HepG2 (cell line): ENCODE measurements around the gene ENKUR. TPM values are rescaled to one million over a fixed set of nuclear protein-coding genes. Genes with fewer than 3 reads are reported as not detected.

ENCODE experiments used
- ATAC-seq: fragments of 200-7000 bp; cut with Tn5 transposase; 3 replicates; pipeline ENCODE4 v1.9.1; 2020; ENCODE audit warnings: mild to moderate bottlenecking, moderate library complexity
- BruUV-seq: library from RNA; stranded (reverse); fragments of 400-500 nt; replicated peaks from 2 replicates; lab custom pipeline; 2021; lab: Mats Ljungman, UMichigan
- CTCF ChIA-PET: fragments of 300-600 bp; formaldehyde crosslinking; extraction: SDS; loops from one replicate; lab custom pipeline; 2021; ENCODE audit warnings: low total read pairs, inconsistent platforms, low intra/inter-chr PET ratio; lab: Yijun Ruan, JAX
- POLR2A ChIA-PET: fragments of 350-600 bp; sonication (Branson Sonifier 250); formaldehyde crosslinking; loops from one replicate; lab custom pipeline; 2020; ENCODE audit warnings: antibody characterized with exemption, inconsistent platforms; lab: Yijun Ruan, JAX
- DNase-seq: peaks from one replicate; pipeline ENCODE4 v3.0.0-alpha.2; 2015; ENCODE audit warnings: low spot score
- FAIRE-seq: peaks from 3 replicates; lab custom pipeline; 2011; peaks lifted over from hg19 to GRCh38; lab: Jason Lieb, UNC
- H2AFZ ChIP-seq: one replicate; pipeline ENCODE4 v1.6.1; 2011; ENCODE audit warnings: low read length, inconsistent platforms
- H3K27ac ChIP-seq: fragments of 300-600 bp; 3 replicates; pipeline ENCODE4 v1.8.0; 2011; ENCODE audit warnings: mixed run types, mild to moderate bottlenecking, mixed read lengths, low read length, inconsistent platforms; ENCODE audit not compliant: insufficient read depth; ENCODE audit errors: extremely low read length
- H3K27me3 ChIP-seq, 2 experiments: fragments of 200-600 bp in 1 of 2; 2 replicates in 1 of 2; 3 replicates in 1 of 2; pipeline versions ENCODE4 v1.6.0 to v1.8.0; 2011; ENCODE audit warnings: low read length in 2 of 2, mild to moderate bottlenecking in 2 of 2, moderate library complexity in 2 of 2, inconsistent platforms in 1 of 2; ENCODE audit not compliant: insufficient read depth in 2 of 2, control insufficient read depth in 1 of 2
- H3K36me3 ChIP-seq, 2 experiments: fragments of 200-600 bp in 1 of 2; replicated peaks in 1 of 2; 2 replicates in 1 of 2; 3 replicates in 1 of 2; pipeline versions ENCODE4 v1.5.1 to v1.8.0; 2011; ENCODE audit warnings: low read length in 2 of 2, inconsistent platforms in 1 of 2; ENCODE audit not compliant: insufficient read depth in 2 of 2, control insufficient read depth in 1 of 2
- H3K4me1 ChIP-seq: 2 replicates; pipeline ENCODE4 v1.5.1; 2012; ENCODE audit warnings: low read length, inconsistent platforms; ENCODE audit not compliant: insufficient read depth
- H3K4me2 ChIP-seq: 2 replicates; pipeline ENCODE4 v1.6.0; 2011; ENCODE audit warnings: low read depth, low read length, inconsistent platforms
- H3K4me3 ChIP-seq, 3 experiments: fragments of 200-600 bp in 1 of 3; sonication (generic), shearing (Covaris generic) in 1 of 3; replicated peaks in 1 of 3; 2 replicates each; pipeline ENCODE4 v1.5.1; 2011 to 2016; ENCODE audit warnings: low read length in 3 of 3, inconsistent platforms in 2 of 3, low read depth in 2 of 3, mild to moderate bottlenecking in 2 of 3, control low read depth in 1 of 3, mixed read lengths in 1 of 3; ENCODE audit not compliant: insufficient read depth in 1 of 3
- H3K79me2 ChIP-seq: one replicate; pipeline ENCODE4 v1.6.1; 2011; ENCODE audit warnings: low read length, inconsistent platforms; ENCODE audit not compliant: insufficient read depth
- H3K9ac ChIP-seq: 2 replicates; pipeline ENCODE4 v1.6.0; 2011; ENCODE audit warnings: mild to moderate bottlenecking, low read depth, low read length, inconsistent platforms; ENCODE audit not compliant: insufficient read depth
- H3K9me3 ChIP-seq: 2 replicates; pipeline ENCODE4 v1.5.1; 2012; ENCODE audit warnings: mild to moderate bottlenecking, low read length
- H4K20me1 ChIP-seq: 2 replicates; pipeline ENCODE4 v1.6.0; 2011; ENCODE audit warnings: inconsistent platforms, mild to moderate bottlenecking, low read length, moderate library complexity; ENCODE audit not compliant: insufficient read depth
- IKZF4 ChIP-seq: sonication (generic); formaldehyde crosslinking; IDR thresholded peaks from 2 replicates; pipeline ENCODE4 v1.5.1; 2020; ENCODE audit warnings: borderline replicate concordance, mild to moderate bottlenecking, low read depth, missing genetic modification reagents; ENCODE audit errors: not compliant biosample characterization
- KLF15 ChIP-seq: sonication (generic); formaldehyde crosslinking; IDR thresholded peaks from 2 replicates; pipeline ENCODE4 v1.8.1; 2023; ENCODE audit warnings: borderline replicate concordance, mild to moderate bottlenecking, inconsistent platforms, missing genetic modification reagents, mixed read lengths
- SIX4 ChIP-seq: sonication (generic); formaldehyde crosslinking; IDR thresholded peaks from 2 replicates; pipeline ENCODE4 v1.4.0; 2020; ENCODE audit warnings: missing genetic modification reagents
- YY1 ChIP-seq: IDR thresholded peaks from 2 replicates; pipeline ENCODE4 v1.6.1; 2011; ENCODE audit warnings: low read length, low read depth, moderate library complexity, mild to moderate bottlenecking; ENCODE audit not compliant: insufficient read depth, insufficient replicate concordance
- ZBTB14 ChIP-seq: sonication (generic); formaldehyde crosslinking; IDR thresholded peaks from 2 replicates; pipeline ENCODE4 v1.4.0; 2020; ENCODE audit warnings: missing genetic modification reagents
- WGBS: methylation state at CpG from one replicate; pipeline ENCODE4 v1.1.6; 2017; ENCODE audit warnings: low lambda C conversion rate; 5-methylcytosine and 5-hydroxymethylcytosine counted together
- in situ Hi-C: cut with HindIII; loops from 2 replicates; pipeline ENCODE4 v1.10.0; 2017; ENCODE audit warnings: low pct_unique_long_range_greater_than_20kb; ENCODE audit not compliant: extremely low pct_ligation_motif_present
- intact Hi-C: fragments of 100-400 bp; cut with micrococcal nuclease; formaldehyde crosslinking; loops from one replicate; pipeline ENCODE4 v1.10.0; 2022; ENCODE audit not compliant: unreplicated experiment
- polyA plus RNA-seq, 8 experiments: library from polyadenylated mRNA; depleted of rRNA in 3 of 8; stranded (reverse) in 7 of 8; unstranded in 1 of 8; fragments of >200 nt; fragmentation: Illumina TruSeq in 4 of 8; extraction: Trizol in 4 of 8; gene quantifications; 2 replicates each; pipeline versions ENCODE4 v1.2.1 to v1.2.3, GENCODE V29; 2011 to 2016; ENCODE audit warnings: low read depth in 4 of 8, missing spikeins in 1 of 8, mixed read lengths in 1 of 8; ENCODE audit not compliant: insufficient read depth in 1 of 8
- total RNA-seq, 5 experiments: library from RNA; depleted of rRNA; stranded (reverse); fragments of >200 nt; fragmentation: Illumina TruSeq; extraction: Trizol; gene quantifications; 2 replicates each; pipeline ENCODE4 v1.2.3, GENCODE V29; 2016; ENCODE audit warnings: low read depth in 1 of 5
- TF ChIP-seq, protein P1 (sequence below): sonication (generic); formaldehyde crosslinking; IDR thresholded peaks from 2 replicates; pipeline ENCODE4; 2020; ENCODE audit warnings: missing genetic modification reagents, mild to moderate bottlenecking, borderline replicate concordance
- TF ChIP-seq, protein P2 (sequence below): fragments of 450-650 bp; IDR thresholded peaks from 2 replicates; pipeline ENCODE4 v1.6.1; 2016

The ENKUR gene
- total and polyA plus RNA-seq, 2 of the 13 experiments (the other 11 are each of a cell fraction or from before 2014, with no cell fraction given): 0.15 TPM

GRCh38 chr10:24938076-24938475 lies 77.9 kb downstream of the ENKUR start:
- no peaks in the 10 kb centered on the region for H3K36me3 ChIP-seq
- H3K79me2 ChIP-seq: no peaks in the 10 kb centered on the region
- BruUV-seq: no TSS peak
- no peak for FAIRE-seq
- no peaks in the 10 kb centered on the region for H3K4me1 ChIP-seq
- H3K4me2 ChIP-seq: no peak overlapping the region
- no peak overlapping the region for H3K27ac ChIP-seq
- POLR2A ChIA-PET: no interaction called here
- H3K4me3 ChIP-seq: no peak overlapping the region
- CTCF ChIA-PET: no interaction called here
- H4K20me1 ChIP-seq: no peaks in the 10 kb centered on the region
- DNase-seq: no peak
- H3K9me3 ChIP-seq: no peaks in the 10 kb centered on the region
- no peak for ATAC-seq
- no peaks in the 10 kb centered on the region for H3K27me3 ChIP-seq
- 79% methylated on average over 5 of the region's 5 CpGs for WGBS
- intact Hi-C loops (no loop called here), in situ Hi-C loops (no loop called here)
- H3K9ac ChIP-seq: no peak overlapping the region
- TF ChIP-seq, protein P1, sequence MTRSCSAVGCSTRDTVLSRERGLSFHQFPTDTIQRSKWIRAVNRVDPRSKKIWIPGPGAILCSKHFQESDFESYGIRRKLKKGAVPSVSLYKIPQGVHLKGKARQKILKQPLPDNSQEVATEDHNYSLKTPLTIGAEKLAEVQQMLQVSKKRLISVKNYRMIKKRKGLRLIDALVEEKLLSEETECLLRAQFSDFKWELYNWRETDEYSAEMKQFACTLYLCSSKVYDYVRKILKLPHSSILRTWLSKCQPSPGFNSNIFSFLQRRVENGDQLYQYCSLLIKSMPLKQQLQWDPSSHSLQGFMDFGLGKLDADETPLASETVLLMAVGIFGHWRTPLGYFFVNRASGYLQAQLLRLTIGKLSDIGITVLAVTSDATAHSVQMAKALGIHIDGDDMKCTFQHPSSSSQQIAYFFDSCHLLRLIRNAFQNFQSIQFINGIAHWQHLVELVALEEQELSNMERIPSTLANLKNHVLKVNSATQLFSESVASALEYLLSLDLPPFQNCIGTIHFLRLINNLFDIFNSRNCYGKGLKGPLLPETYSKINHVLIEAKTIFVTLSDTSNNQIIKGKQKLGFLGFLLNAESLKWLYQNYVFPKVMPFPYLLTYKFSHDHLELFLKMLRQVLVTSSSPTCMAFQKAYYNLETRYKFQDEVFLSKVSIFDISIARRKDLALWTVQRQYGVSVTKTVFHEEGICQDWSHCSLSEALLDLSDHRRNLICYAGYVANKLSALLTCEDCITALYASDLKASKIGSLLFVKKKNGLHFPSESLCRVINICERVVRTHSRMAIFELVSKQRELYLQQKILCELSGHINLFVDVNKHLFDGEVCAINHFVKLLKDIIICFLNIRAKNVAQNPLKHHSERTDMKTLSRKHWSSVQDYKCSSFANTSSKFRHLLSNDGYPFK (CRISPR knock-in tag): no peak
- H2AFZ ChIP-seq: no peak overlapping the region

DNA sequence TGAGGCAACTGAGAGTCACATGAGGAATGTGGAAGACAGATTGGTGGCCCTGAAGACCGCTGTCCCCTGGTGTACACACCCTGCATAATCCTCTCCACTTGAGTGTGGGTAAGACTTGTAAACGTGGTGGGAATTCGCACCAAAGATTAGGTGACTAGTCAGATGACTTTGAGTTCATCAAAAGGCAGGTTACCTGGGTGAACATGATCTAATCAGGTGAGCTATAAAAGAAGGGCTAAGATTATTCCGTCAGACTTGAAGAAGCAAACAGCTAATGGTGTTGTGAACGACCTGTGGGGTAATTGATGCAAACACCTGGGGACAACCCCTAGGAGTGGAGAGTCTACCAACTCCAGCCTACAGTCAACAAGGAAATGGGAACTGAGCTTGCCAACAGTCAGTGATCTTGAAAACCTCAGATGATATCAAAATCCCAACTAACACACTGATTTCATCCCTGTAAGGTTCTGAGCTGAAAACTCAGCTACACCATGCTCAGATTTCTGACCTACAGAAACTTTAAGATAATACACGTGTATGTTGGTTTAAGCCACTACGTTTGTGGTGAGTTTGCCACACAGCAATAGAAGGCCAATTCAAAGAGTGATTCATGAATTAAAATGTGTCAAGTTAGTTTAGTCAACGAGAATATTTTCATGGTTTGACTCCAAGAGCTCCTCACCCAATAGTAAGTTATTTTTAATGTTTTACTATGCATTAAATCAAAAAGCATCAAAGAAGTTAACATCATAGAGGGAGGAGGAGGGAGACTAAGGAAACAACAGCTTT lies 80.3 kb downstream of the ENKUR start:
- ChIA-PET CTCF (no interaction called here), POLR2A (interaction anchor here (0.6 kb wide), 1 partner anchor 332 kb away, joined by 3 read pairs; no protein-coding TSS in a partner anchor)
- BruUV-seq: no TSS peak
- H3K36me3 ChIP-seq: no peaks in the 10 kb centered on the region
- 23% methylated on average over 7 of the region's 8 CpGs for WGBS
- no peaks in the 10 kb centered on the region for H3K4me1 ChIP-seq
- H3K9me3 ChIP-seq: no peaks in the 10 kb centered on the region
- intact Hi-C loops (no loop called here), in situ Hi-C loops (no loop called here)
- ATAC-seq (no peak), FAIRE-seq (no peak), DNase-seq (no peak)
- H2AFZ ChIP-seq: no peak overlapping the region
- no peak overlapping the region for H3K4me3 ChIP-seq
- no peak overlapping the region for H3K4me2 ChIP-seq
- no peaks in the 10 kb centered on the region for H3K79me2 ChIP-seq
- H3K9ac ChIP-seq: no peak overlapping the region
- no peaks in the 10 kb centered on the region for H3K27me3 ChIP-seq
- no peaks in the 10 kb centered on the region for H4K20me1 ChIP-seq
- H3K27ac ChIP-seq: no peak overlapping the region
- TF ChIP-seq SIX4 (CRISPR knock-in tag): no peak
- TF ChIP-seq YY1: no peak
- TF ChIP-seq ZBTB14 (CRISPR knock-in tag): no peak
- TF ChIP-seq, protein P2, sequence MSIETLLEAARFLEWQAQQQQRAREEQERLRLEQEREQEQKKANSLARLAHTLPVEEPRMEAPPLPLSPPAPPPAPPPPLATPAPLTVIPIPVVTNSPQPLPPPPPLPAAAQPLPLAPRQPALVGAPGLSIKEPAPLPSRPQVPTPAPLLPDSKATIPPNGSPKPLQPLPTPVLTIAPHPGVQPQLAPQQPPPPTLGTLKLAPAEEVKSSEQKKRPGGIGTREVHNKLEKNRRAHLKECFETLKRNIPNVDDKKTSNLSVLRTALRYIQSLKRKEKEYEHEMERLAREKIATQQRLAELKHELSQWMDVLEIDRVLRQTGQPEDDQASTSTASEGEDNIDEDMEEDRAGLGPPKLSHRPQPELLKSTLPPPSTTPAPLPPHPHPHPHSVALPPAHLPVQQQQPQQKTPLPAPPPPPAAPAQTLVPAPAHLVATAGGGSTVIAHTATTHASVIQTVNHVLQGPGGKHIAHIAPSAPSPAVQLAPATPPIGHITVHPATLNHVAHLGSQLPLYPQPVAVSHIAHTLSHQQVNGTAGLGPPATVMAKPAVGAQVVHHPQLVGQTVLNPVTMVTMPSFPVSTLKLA: no peak
- TF ChIP-seq KLF15 (CRISPR knock-in tag): no peak
- no peak for TF ChIP-seq IKZF4 (CRISPR knock-in tag)
